ENCODE measurements around the gene RRBP1.

Gene RRBP1

GRCh38 chr20:17571153-17571527, 110.9 kb downstream of the RRBP1 start:
- DNase-seq (ENCODE audit: low spot score) = no peak

- DNase-seq (ENCODE audit: low spot score) = peak; percentile 47
These were observed 111.5 kb downstream of the RRBP1 start for GRCh38 chr20:17570347-17571152.

- DNase-seq (ENCODE audit: low spot score) = peak; percentile 92
These were observed 112.3 kb downstream of the RRBP1 start, which contains the start of gene DSTN for GRCh38 chr20:17569616-17570346. DSTN (plus strand) TSS chr20:17570075; CDS start chr20:17570209, 134 bp downstream.

- DNase-seq (ENCODE audit: low spot score) = peak; percentile 25
These were observed 113.0 kb downstream of the RRBP1 start for GRCh38 chr20:17568972-17569521.

- DNase-seq (ENCODE audit: low spot score) = no peak
These were observed 113.8 kb downstream of the RRBP1 start for GRCh38 chr20:17568045-17568788.

GRCh38 chr20:17566345-17566744, 115.7 kb downstream of the RRBP1 start:
- no peak for DNase-seq (ENCODE audit: low spot score)

- DNase-seq (ENCODE audit: low spot score) = no peak
These were observed 116.7 kb downstream of the RRBP1 start for GRCh38 chr20:17565169-17565845.

Data from putamen (tissue), 1 donor.